Subcutaneous abdominal adipose tissue (tissue), 5 donors: Measurements from ENCODE around the gene TMEM222.

Source experiments
- H3K27ac ChIP-seq: one replicate; pipeline ENCODE4 v1.7.0; 2013; ENCODE audit warnings: low read depth, mild to moderate bottlenecking, inconsistent platforms, low read length, moderate library complexity
- H3K27me3 ChIP-seq, 5 donors: one replicate each; pipeline ENCODE4 v1.7.0; 2013; ENCODE audit warnings: low read length in 5 of 5, inconsistent platforms in 1 of 5; ENCODE audit not compliant: control insufficient read depth in 5 of 5, insufficient read depth in 4 of 5
- H3K36me3 ChIP-seq, 5 donors: one replicate each; pipeline ENCODE4 v1.7.0; 2013; ENCODE audit warnings: low read length in 5 of 5; ENCODE audit not compliant: control insufficient read depth in 5 of 5, insufficient read depth in 5 of 5
- H3K4me1 ChIP-seq, 5 donors: one replicate each; pipeline ENCODE4 v1.7.0; 2013; ENCODE audit warnings: low read length in 5 of 5, mild to moderate bottlenecking in 3 of 5, moderate library complexity in 1 of 5; ENCODE audit not compliant: control insufficient read depth in 5 of 5, insufficient read depth in 5 of 5
- H3K4me3 ChIP-seq, 5 donors: one replicate each; pipeline ENCODE4 v1.7.0; 2013; ENCODE audit warnings: low read length in 5 of 5, low read depth in 1 of 5
- H3K9ac ChIP-seq, 5 donors: one replicate each; pipeline ENCODE4 v1.7.0; 2013; ENCODE audit warnings: low read length in 5 of 5, mild to moderate bottlenecking in 4 of 5, moderate library complexity in 3 of 5
- H3K9me3 ChIP-seq, 5 donors: one replicate each; pipeline ENCODE4 v1.7.0; 2013; ENCODE audit warnings: low read length in 5 of 5; ENCODE audit not compliant: control insufficient read depth in 5 of 5
- donor health status: healthy.
- donor health status: healthy.
- donor health status: healthy.
- donor health status: healthy.
- donor health status: healthy.

TMEM222 gene

GRCh38 chr1:27306071-27306470 is 15.9 kb upstream of the TMEM222 start:
- peak overlapping the region; percentile 46 for H3K27ac ChIP-seq
- peaks cover 5 to 27% (median 18%) of the 10 kb centered on the region in 5 donors for H3K4me1 ChIP-seq
- H3K4me3 ChIP-seq, result no peak overlapping the region
- no peaks in the 10 kb centered on the region for H3K9me3 ChIP-seq
- no peaks in the 10 kb centered on the region for H3K27me3 ChIP-seq
- peak overlapping the region in 2 of 5 donors; percentile 38 to 60 for H3K9ac ChIP-seq
- H3K36me3 ChIP-seq, result peaks cover 0 to 60% (median 43%) of the 10 kb centered on the region in 5 donors

GRCh38 chr1:27306892-27307761 is 14.8 kb upstream of the TMEM222 start:
- Histone ChIP-seq H3K9me3 (no peaks in the 10 kb centered on the region), H3K36me3 (peaks cover 0 to 55% (median 35%) of the 10 kb centered on the region in 5 donors), H3K27ac (no peak overlapping the region), H3K27me3 (no peaks in the 10 kb centered on the region), H3K4me3 (no peak overlapping the region), H3K9ac (no peak overlapping the region), H3K4me1 (peaks cover 5 to 25% (median 13%) of the 10 kb centered on the region in 5 donors)

- H3K36me3 ChIP-seq, result peaks cover 0 to 48% (median 35%) of the 10 kb centered on the region in 5 donors
- peaks cover 5 to 25% (median 13%) of the 10 kb centered on the region in 5 donors for H3K4me1 ChIP-seq
- no peak overlapping the region for H3K27ac ChIP-seq
- no peak overlapping the region for H3K9ac ChIP-seq
- no peak overlapping the region for H3K4me3 ChIP-seq
- no peaks in the 10 kb centered on the region for H3K9me3 ChIP-seq
- H3K27me3 ChIP-seq, result no peaks in the 10 kb centered on the region
These were observed 13.9 kb upstream of the TMEM222 start for GRCh38 chr1:27307874-27308598.

DNA sequence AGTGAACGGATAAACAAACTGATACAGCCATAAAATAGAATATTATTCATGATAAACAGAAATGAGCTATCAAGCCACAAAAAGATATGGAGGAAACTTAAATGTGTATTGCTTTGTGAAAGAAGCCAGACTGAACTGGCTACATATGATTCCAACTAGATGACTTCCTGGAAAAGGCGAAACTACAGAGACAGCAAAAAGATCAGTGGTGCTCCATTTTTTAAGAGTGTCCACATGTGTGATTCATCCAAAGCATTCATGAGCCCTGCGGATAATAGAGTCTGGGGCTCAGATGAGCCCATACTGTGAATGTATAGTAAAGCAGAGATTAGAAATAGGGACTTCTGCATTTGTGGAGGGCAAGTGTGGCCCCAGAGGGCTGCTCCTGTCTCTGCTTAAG is 7.8 kb upstream of the TMEM222 start:
- Histone ChIP-seq H3K27me3 (peaks cover 0 to 9% (median 8%) of the 10 kb centered on the region in 5 donors), H3K36me3 (peaks cover 0 to 5% (median 0%) of the 10 kb centered on the region in 5 donors), H3K27ac (no peak overlapping the region), H3K4me3 (no peak overlapping the region), H3K9me3 (no peaks in the 10 kb centered on the region), H3K9ac (no peak overlapping the region), H3K4me1 (no peaks in the 10 kb centered on the region)

GRCh38 chr1:27314737-27315136 is 7.2 kb upstream of the TMEM222 start:
- Histone ChIP-seq H3K27me3 (peaks cover 0 to 12% (median 9%) of the 10 kb centered on the region in 5 donors), H3K4me1 (no peaks in the 10 kb centered on the region), H3K36me3 (peaks cover 0 to 5% (median 0%) of the 10 kb centered on the region in 5 donors), H3K4me3 (no peak overlapping the region), H3K9me3 (no peaks in the 10 kb centered on the region), H3K27ac (no peak overlapping the region), H3K9ac (no peak overlapping the region)

- H3K27ac ChIP-seq, result no peak overlapping the region
- no peaks in the 10 kb centered on the region for H3K9me3 ChIP-seq
- H3K36me3 ChIP-seq, result no peaks in the 10 kb centered on the region
- no peak overlapping the region for H3K9ac ChIP-seq
- no peak overlapping the region for H3K4me3 ChIP-seq
- H3K27me3 ChIP-seq, result peaks cover 0 to 12% (median 9%) of the 10 kb centered on the region in 5 donors
- peaks cover 0 to 5% (median 4%) of the 10 kb centered on the region in 5 donors for H3K4me1 ChIP-seq
These were observed 5.1 kb upstream of the TMEM222 start for GRCh38 chr1:27316860-27317259.

DNA sequence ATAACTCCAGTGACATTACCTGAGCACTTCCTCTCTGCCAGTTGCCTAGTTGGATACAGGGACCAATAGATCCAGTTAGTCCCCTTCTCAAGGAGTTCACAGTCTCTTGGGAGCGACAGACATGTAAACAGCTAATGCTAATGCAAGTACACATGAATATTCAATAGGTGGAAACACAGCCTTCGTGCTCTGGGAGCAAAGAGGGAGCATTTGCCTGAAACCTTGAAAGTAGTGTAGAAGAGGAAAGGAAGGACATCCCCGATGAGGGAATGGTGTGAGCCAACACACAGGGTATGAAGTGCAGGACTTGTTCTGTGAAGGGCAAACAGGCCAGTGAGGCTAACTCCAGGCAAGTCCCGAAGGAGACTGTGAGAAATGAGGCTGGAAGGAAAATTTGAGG is 3.8 kb upstream of the TMEM222 start:
- H3K4me3 ChIP-seq, result no peak overlapping the region
- H3K36me3 ChIP-seq, result no peaks in the 10 kb centered on the region
- H3K9ac ChIP-seq, result peak overlapping the region in 1 of 5 donors; percentile 12
- H3K9me3 ChIP-seq, result no peaks in the 10 kb centered on the region
- peaks cover 2 to 15% (median 11%) of the 10 kb centered on the region in 5 donors for H3K4me1 ChIP-seq
- H3K27me3 ChIP-seq, result peaks cover 0 to 12% (median 9%) of the 10 kb centered on the region in 5 donors
- H3K27ac ChIP-seq, result no peak overlapping the region

DNA sequence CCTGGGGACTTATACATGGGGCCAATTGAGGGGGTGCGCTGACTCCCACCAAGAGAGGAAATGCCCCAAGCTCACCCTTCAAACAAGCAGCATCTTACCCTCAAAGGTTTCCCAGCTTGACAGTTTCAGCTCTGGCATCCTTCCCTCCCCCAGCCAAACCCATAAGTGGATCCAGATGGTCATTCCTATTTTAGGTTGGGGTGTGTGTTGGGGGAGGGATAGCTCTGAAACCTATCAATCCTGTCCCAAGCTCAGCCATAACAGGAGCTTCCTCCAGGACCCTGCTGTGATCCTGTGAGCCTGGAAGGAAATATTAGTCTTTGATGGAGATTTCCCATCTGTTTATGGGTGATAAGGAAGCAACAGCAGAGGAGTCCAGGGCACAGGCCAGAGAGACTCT is 3.4 kb upstream of the TMEM222 start:
- Histone ChIP-seq H3K4me1 (peaks cover 3 to 19% (median 16%) of the 10 kb centered on the region in 5 donors), H3K36me3 (no peaks in the 10 kb centered on the region), H3K4me3 (no peak overlapping the region), H3K9ac (no peak overlapping the region), H3K27ac (no peak overlapping the region), H3K9me3 (no peaks in the 10 kb centered on the region), H3K27me3 (peaks cover 0 to 12% (median 9%) of the 10 kb centered on the region in 5 donors)

DNA sequence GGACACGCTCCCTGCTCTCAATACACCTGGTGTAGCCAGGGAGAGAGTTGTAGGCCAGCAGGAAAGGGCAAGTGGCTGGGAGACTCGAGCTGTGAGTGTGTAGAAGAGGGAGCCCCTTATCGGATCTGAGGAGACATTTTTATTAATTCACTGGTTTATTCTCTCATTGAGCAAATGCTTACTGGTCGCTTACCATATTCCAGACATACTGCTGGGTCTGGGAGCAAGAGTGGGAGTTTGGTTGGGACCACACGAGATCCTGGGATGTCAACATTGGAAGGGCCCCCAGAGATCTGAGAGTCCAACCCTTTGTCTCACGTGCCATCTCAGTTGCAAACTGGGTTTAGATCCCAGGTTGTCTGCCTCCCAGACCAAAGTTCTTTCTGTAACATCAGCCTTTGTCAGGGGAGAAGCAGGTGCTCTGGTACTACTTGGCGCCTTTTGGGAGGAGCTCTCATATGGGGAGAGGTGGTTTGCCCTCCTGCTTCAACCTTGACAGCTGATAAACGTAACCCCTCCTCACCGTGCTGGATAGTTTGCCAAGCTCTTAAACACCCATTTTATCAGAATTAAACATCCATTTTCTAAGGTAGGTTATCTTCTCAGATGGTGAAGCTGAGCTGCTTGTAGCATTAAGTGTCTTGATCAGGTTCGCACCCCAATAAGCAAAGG is 742 bp downstream of the TMEM222 start:
- peak overlapping the region; percentile 86 for H3K27ac ChIP-seq
- H3K4me1 ChIP-seq, result peaks cover 5 to 30% (median 25%) of the 10 kb centered on the region in 5 donors
- H3K9me3 ChIP-seq, result no peaks in the 10 kb centered on the region
- peak overlapping the region; percentile 87 to 98 (median 98) for H3K4me3 ChIP-seq
- H3K27me3 ChIP-seq, result peaks cover 0 to 12% (median 9%) of the 10 kb centered on the region in 5 donors
- peak overlapping the region; percentile 93 to 98 (median 97) for H3K9ac ChIP-seq
- H3K36me3 ChIP-seq, result peaks cover 0 to 24% (median 23%) of the 10 kb centered on the region in 5 donors
